ENCODE data around the gene TNIP1.

The TNIP1 gene, protein sequence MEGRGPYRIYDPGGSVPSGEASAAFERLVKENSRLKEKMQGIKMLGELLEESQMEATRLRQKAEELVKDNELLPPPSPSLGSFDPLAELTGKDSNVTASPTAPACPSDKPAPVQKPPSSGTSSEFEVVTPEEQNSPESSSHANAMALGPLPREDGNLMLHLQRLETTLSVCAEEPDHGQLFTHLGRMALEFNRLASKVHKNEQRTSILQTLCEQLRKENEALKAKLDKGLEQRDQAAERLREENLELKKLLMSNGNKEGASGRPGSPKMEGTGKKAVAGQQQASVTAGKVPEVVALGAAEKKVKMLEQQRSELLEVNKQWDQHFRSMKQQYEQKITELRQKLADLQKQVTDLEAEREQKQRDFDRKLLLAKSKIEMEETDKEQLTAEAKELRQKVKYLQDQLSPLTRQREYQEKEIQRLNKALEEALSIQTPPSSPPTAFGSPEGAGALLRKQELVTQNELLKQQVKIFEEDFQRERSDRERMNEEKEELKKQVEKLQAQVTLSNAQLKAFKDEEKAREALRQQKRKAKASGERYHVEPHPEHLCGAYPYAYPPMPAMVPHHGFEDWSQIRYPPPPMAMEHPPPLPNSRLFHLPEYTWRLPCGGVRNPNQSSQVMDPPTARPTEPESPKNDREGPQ

DNA sequence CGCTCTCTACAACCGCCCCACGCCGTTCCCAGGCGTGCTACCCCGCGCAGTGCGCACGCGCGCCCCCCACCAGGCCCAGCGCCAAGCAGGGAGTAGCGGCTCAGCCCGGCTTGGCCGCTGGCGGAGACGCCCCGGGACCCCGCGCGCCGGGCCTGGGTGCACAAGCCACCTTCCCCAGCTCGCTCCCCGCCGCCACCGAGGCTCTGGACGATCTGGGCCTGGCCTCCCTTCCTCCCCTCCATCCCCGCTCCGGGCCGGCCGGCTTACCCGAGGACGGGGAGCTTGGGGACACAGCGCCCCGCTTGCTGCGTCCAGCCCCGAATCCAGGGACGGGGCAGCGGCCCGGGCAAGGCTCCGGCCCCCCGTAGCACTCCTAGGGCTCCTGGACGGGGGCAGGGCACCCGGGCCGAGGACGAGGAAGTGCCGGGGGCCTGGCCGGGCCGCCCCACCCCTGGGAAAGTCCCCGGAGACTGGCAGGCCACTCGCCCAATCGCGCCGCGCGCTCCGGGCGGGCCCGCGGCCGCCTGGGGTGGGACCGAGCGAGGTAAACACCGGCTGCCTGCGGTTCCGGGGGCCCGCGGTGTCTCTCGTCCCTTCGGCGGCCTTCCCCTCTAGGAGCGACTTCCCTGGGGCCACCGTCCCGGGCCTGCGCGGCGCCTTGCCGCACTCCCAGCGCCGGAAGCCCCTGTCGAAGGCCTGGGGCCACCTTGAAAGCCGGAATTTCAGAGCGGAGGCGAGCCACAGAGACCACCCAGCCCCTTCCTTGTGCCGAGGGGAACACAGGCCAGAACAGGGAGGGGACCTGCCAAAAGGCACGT, at the start of gene TNIP1:
Gene TNIP1, minus strand, starts transcription at position 422 of the 818 bp plus-strand sequence. CDS start 15,939 bp downstream, outside the sequence.
- peak; percentile 99 for DNase-seq

DNA sequence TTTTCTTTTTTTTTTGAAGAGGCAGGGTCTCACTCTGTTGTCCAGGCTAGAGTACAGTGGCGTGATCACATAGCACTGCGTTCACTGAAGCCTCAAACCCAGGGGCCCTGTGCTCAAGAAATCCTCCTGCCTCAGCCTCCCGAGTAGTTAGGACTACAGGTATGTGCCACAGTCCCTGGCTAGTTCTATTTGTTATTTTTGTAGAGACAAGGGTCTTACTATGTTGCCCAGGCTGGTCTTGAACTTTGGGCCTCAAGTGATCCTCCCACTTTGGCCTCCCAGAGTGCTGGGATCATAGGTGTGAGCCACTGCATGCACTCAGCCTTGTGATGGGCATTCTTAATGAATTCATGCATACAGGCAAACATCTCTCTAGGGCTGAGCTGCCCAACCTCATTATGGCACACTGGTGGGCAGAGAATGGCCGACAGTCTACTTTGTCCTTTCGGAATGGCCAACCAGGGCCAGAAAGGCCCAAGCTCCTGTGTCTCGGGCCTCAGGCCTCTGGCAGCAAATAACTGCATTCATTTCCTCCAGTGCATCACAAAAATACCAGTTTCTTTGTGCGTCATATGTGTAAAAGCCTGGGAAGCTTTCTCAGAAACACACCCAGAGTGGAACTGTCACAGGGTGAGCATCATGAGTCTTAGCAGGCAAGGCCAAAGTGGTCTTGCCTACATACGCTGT, 49.5 kb upstream of the TNIP1 start:
- no peak for DNase-seq

DNA sequence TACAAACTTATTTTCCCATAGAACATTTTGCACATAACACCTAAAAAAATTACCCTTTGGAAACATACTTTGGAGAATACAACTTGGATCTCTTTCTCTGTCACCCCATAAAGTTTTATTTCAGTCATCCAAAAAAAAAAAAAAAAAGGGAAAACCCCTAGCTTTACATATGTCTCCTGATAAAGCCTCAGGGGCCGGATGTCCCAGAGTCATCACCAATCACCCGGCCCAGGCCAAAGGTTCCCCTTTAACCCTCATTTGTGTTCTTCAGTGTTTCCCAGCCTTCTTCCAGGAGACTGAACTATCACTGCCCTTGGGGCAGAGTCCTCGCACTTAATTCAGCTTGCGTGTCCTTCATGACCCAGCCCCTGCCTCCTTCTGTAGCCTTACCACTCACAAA, 48.0 kb upstream of the TNIP1 start:
- no peak for DNase-seq

DNA sequence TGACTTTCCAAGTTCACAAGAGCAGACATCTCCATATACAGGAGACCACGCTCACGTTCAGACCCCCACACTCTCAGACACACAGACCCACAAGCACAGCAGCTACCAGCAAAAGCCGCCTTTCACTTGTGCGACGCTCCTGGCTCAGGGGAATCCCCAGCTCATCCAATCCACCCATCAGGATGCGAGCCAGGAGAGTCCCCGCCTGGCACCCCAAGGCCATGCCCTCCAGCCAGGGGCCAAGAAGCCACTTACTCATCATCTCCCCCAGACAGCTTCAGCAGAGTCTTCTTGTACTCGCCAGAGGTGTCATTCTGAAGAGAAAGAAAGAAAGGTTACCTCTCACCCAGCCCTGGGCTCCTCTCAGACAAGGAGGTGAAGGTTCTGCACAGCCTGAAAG, 47.1 kb upstream of the TNIP1 start:
- DNase-seq: no peak

DNA sequence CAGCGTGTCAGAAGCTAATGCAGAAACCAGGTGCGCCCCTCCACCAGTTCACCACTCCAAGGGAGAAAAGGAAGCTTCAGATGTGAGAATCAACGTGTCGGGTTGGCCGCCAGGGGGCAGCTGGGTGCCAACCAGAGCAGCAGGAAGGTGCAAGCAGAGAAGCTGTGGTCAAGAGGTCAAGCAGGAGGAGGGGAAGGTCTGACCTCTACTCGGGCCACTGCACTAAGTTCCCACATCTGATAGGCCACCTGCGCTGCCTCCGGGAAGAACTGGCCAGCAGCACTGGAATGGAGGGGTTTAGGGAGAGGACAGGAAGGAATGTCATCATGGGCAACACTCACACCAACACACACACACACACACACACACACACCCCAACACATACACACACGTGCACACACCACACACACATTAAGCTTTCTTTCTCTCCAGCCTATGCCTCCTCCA, 45.4 kb upstream of the TNIP1 start:
- DNase-seq: peak; percentile 88

DNA sequence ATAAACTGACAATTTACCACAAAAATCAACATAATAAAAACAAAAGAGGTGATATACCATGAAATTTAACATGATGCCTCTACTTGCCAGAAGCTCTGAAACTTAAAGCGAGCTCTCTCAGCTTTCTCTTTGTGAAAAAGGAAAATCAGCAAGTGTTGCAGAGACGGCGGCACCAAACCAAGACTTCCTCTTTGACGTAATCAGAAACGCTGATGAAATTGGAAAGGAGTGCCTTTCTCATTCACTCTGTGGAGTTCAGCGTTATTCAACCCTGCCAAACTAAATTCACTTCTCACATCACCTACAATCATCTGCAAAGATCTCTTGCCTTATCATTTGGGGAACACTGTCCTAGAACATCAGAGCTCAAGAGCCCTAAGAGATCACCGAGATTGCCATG, 44.6 kb upstream of the TNIP1 start:
- DNase-seq: no peak

DNA sequence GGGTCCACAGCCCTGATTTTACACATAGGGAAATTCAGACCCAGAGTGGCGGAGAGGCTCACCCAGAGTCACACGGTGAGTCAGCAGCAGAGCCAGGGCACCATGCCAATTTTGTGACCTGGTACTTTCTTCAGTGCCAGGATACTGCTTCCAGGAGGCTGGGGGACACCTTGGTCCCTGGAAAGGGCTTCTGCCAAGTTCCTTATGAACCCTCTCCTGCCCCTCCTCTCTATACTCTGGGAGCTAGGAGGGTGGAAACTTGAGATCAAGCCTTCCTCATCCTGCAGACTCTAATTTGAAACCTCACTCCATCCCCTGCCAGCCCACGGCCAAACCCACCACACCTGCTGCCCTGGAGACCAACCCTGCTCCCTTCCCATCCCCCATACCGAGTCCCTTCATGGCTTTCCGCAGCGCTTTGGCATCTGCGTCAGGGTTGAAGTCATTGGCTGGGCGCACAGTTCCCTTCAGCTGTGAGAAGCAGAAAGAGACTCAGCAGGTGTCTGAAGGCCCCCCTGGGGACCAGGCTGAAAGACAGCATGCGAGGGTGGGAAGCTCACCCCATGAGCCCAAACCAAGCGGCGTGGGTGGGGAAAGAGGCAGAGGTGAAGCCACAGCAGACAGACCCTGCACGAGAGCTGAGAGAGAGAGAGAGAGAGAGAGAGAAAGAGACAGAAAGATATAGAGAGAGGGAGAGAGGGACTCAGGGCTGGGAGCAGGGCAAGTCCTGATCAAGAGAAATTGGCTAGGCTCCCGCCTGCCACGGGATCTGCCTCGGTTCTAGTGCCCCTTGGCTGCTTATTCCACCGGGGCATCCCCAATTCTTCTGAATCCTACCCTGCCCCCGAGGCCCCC, 43.3 kb upstream of the TNIP1 start:
- peak; percentile 86 for DNase-seq

DNA sequence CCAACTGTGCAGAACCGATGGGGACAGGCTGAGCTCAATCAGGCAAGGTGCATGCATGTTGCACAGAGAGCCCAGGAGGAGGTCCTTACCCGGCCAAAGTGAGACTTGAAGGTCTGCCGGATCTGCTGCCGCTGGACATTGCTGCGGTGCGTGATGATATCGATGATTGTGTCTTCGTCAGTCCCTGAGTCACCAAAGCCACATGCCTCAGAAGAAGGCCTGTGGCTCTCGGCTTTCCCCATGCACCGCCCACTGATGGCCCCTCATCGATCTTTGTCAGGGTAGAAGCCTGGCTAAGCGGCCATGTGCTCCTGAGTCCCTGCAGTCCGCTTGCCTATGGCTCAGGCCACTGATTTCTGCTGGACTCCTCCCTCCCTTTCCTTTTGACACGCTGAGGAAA, 42.0 kb upstream of the TNIP1 start:
- DNase-seq: no peak

DNA sequence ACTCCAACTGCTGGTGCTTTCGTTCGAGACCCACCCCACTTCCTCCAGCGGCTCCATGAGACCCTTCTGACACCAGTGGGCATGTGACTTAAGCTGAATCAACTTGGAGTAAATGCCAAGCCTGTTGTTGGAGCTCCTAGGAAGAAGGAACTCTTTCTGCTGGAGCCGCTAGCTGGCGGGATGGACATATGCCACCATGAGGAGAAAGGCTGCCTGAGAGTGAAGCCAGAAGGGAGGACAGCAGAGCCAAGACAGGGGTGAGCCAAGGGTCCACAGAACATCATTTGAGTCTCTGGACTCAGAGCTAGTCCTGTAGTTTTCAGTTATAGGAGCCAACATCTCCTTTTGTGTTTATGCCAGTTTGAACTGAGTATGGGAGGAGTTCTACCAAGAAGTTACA, 40.8 kb upstream of the TNIP1 start:
- no peak for DNase-seq

DNA sequence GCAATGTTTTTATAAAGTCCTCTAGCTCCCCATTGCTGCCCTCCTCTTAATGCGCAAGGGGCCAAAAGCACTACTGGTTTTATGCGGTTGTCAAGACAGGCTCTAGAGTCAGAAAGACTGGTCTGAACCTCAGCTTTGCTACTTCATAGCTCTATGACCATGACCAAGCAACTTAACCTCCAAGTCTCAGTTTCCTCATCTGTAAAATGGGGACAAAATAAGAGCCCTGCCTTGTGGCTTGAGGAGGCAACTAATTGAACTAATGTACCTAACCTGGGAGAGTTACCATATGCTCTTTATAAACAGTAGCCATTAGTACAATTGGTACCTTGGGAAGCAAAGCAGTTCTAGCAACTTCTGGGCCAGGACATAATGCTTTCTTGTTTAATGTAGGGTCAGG, 40.3 kb upstream of the TNIP1 start:
- DNase-seq: no peak

DNA sequence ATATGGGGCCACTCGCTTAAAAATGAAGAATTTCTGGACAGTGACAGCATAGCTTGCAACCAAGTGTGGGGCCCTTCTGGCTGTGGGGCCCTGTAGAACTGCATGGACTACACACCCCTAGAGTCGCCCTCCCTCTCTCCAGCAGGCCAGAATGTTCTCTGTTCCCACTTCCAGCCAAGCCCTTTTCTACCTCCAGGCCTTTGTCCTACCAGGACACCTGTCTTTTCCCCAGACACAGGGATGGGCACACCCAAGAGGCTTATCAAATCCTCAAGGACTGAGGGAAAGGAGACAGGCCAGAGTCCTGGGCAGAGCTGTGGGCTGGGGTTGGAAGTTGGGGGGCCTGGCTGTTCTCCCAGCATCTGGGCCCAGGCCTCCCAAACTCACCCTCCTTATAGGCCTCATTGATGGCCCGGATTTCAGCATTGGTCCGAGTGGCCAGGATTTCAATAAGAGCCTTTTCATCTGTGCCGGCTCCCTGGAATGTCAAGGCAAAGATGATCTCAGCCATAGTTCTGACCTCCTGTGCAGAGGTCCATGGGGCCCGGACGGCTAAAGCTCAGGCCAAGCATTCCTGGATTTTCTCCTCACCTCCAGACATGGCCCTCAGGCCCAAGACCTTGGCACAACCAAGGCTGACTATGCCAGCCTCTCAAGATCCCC, 38.2 kb upstream of the TNIP1 start:
- DNase-seq: no peak

DNA sequence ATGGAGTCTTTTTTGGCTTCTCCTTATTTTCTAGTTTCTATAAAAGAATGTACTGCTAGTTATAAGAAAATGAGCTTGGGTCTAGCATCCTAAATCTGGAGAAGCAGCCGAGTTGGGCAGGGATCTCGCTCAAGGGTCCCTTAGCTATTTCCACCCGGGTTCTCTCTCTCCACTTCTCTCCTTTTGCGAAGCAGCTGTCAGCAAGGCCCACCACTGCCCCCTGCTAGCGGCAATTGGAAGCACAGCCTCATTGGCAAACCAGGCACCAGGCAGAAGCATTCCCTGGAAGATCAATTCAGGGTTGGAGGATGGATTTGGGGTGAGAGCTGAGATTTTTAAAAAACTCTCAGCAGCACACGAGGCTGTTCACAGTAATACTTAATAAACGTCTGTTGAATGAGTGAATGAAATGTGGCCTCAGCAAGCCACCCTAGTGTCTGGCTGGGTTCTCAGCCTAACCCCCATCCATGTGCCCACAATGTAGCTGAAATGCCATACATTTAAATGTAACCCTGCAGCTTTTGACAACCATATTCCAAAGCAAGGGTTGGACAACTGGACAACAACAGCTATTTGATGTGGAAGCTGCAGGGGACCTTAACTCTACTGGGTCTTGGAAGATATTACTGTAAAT, 34.6 kb upstream of the TNIP1 start:
- peak; percentile 90 for DNase-seq

DNA sequence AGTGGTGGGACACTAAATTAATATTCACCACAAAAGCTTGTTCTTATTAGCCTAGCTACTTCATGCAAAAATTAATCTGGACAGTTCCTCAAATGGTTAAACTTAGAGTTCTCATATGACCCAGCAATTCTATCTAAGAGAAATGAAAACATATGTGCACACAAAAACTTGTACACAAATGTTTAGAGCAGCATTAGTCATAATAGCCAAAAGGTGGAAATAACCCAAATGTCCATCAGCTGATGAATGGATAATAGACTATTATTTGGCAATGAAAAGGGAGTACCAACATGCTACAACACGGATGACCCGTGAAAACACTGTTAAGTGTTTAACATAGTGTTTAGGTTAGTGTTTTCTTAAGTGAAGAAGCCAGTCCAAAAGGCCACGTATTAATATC, 32.8 kb upstream of the TNIP1 start:
- no peak for DNase-seq

DNA sequence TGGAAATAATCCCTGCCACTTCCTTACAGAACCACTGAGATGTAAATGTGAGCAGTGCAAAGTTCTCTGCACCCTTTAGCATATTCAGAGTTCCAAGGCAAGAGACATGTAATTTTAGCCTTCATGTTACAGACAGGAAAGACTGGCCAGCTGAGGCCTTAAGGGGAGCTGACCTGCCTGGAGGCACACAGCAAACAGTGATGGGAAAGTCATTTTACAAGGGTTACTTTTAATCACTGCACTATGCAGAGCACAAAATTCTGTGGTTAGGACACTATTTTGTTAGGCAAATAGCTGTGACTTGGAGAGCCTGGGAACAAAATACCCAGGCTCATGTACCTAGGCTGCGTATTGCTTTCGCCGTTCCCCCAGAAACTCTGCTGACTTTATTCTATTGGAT, 30.2 kb upstream of the TNIP1 start:
- no peak for DNase-seq

DNA sequence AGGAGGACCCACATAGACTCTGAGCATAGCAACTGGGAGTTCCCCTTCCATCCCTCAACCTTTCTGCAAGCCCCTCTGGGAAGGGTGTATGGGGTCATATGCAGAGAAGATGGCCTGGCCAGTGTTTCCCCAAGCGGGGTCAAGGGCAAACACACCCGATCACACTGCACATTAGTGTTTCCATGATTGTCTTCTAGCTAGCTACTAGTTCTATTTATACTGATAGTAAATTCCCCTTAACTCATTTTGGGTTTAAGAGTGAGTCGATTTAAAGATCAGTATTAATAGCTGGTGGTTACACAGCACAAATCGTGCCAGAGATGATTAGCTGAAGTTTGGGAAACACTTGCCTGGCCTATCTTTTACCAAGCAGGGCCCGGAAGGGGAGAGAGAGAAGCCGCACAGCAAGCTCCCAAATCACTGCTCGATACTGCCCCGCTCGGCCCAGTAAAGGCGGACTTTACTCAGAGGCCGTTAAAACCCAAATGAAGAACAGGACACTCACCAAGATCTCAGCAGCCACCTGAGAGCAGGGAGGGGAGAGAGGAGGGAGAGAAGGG, 29.4 kb upstream of the TNIP1 start:
- DNase-seq: no peak

DNA sequence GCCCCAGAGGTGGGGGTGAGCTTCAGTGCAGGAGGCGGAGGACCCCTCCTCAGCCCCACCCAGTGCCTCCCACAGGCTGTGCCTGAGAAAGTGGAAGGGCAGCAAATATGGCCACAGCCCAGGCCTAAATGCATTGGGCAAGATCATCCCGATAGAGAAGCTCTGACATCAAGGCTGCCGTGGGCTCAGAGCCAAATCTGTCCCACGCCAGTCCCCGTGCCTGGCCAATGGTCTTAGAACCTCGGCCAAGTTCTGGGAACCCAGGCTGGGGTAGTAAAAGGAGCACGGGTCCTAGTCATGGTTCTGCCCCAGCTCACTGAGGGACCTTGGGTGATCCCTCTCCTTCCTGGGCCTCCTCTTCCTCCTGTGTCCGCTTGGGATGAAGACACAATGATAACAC, 27.7 kb upstream of the TNIP1 start:
- no peak for DNase-seq

DNA sequence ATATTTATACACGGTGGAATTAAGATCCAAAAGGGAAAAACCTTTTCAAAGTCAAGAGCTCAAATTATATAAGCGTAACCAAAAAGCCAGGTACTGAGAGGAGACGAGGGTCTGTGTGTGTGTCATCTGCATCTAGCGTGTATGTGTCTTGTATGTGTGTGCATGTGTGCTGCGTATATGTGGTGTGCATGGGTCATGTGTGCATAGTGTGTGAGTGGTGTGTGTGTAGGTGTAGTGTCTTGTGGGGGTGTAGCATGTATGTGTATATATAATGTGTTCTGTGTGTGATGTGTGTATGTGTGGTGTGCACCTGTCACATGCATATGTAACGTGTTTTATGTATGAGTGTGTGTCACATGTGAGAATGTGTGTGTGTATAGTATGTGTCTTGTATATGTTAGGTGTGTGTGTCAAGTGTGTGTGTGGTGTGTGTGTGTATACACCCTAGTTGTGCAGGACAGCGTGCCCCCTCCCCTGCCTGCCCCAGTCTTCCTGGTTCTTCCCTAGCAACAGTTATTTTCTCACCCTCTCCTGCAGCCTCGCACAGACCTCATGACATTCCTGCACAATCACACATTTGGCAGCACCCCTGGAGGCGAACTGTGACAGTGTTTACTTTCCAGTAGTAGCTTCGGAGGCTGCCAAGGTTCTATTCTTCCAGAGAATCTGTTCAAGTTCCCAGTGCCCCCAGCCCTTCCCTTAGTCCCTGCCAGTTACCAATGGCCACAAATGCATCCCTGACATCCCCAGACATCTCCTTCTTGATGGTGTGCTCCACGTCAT, 27.1 kb upstream of the TNIP1 start:
- no peak for DNase-seq

DNA sequence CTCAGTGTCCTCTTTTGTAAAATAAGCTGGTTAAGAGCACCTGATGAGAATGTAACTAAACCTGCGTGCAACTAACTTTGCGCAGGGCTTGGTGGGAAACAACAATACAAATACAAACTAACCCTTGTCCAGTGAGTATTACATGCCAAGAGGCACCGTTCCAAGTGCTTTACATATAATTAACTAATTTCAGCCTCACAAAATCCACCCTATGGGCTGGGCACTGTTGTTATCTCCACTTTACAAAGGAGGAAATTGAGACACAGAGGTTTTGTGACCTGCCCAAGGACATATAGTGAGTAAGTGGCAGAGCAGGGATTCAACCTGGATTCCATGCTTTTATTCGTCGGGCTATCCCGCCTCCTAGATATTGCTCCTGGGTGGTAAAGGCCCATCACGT, 26.2 kb upstream of the TNIP1 start:
- DNase-seq: no peak

DNA sequence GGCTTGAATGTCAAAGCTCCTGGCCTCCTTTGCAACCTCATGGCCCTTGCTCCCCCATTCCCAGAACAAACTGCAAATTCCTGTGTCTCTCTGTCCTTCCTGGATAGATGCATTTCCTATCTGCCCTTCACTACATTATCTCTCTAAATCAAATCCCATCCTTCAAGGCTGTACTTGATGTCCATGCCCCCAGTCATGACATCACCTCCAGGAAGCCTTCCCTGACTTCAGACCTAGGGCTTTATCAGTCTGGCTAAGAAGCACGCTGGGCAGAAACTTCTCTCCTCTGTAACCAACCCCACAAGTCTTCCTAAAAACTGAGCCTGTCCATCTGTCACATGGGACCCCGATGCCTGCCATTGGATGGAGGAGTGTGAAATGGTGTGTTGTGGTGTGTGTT, 25.7 kb upstream of the TNIP1 start:
- no peak for DNase-seq

DNA sequence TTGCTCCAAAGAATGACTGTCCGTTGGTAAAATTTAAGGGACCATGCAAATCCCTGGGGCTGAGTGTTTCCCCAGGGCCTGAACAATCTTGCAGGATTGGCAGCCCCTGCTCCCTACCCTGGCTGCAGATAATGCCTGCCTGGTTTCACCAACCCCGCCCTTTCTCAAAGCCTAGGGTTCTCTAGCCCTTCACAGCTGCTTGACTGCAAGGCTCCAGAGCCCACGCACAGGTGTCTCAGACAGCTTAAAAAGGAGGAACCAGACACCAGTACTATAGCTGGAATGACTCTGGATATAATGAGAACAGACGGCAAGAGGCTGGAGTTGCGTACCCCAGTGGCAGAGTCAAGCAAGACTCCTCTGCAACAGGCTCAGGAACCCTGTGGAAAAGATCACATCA, 25.2 kb upstream of the TNIP1 start:
- no peak for DNase-seq
